PC-3 (cell line): Measurements from ENCODE around the gene KIF5A. TPM values are rescaled to one million over a fixed set of nuclear protein-coding genes. Genes with fewer than 3 reads are reported as not detected.
"Not testable (repeated sequence)": the region's sequence is repeated elsewhere in the genome, so short reads cannot be mapped to it uniquely, and the experiment has no call there.

ENCODE experiments used
- ATAC-seq: fragments of 200-7000 bp; cut with Tn5 transposase; 2 replicates; pipeline ENCODE4 v1.9.1; 2020; ENCODE audit warnings: mild to moderate bottlenecking, moderate library complexity
- BruUV-seq: library from RNA; stranded (reverse); fragments of 400-500 nt; replicated peaks from 2 replicates; lab custom pipeline; 2021; lab: Mats Ljungman, UMichigan
- CTCF ChIA-PET: fragments of 300-600 bp; sonication (Branson Sonifier 250); formaldehyde crosslinking; loops from one replicate; lab custom pipeline; 2022; ENCODE audit warnings: antibody characterized with exemption; lab: Charles Lee
- POLR2A ChIA-PET: fragments of 300-600 bp; sonication (Branson Sonifier 250); formaldehyde crosslinking; loops from one replicate; lab custom pipeline; 2022; ENCODE audit warnings: antibody characterized with exemption; ENCODE audit not compliant: unreplicated experiment; lab: Charles Lee
- DNase-seq: peaks from one replicate; pipeline ENCODE4 v3.0.0-alpha.2; 2015
- H2AFZ ChIP-seq: fragments of 300-600 bp; sonication (generic); 2 replicates; pipeline ENCODE4 v1.6.0; 2016; ENCODE audit warnings: antibody characterized with exemption, low read length
- H3F3A ChIP-seq: fragments of 300-600 bp; sonication (generic); one replicate; pipeline ENCODE4 v1.6.0; 2017; ENCODE audit warnings: antibody characterized with exemption, low read length, control low read depth, mild to moderate bottlenecking; ENCODE audit not compliant: unreplicated experiment
- H3K27ac ChIP-seq: fragments of 300-600 bp; sonication (generic); 2 replicates; pipeline ENCODE4 v1.5.1; 2016; ENCODE audit warnings: mild to moderate bottlenecking, low read length
- H3K27me3 ChIP-seq: fragments of 300-600 bp; sonication (generic); 2 replicates; pipeline ENCODE4 v1.6.1; 2016; ENCODE audit warnings: low read length, mixed read lengths
- H3K36me3 ChIP-seq: fragments of 300-600 bp; sonication (generic); 2 replicates; pipeline ENCODE4 v1.6.1; 2016; ENCODE audit warnings: low read depth, mixed run types, low read length, mixed read lengths
- H3K4me1 ChIP-seq: fragments of 300-600 bp; sonication (generic); 2 replicates; pipeline ENCODE4 v1.5.1; 2016; ENCODE audit warnings: low read length; ENCODE audit not compliant: insufficient read depth
- H3K4me2 ChIP-seq: fragments of 300-600 bp; sonication (generic); 2 replicates; pipeline ENCODE4 v1.6.0; 2016; ENCODE audit warnings: low read length
- H3K4me3 ChIP-seq: fragments of 300-600 bp; sonication (generic); 2 replicates; pipeline ENCODE4 v1.5.1; 2016; ENCODE audit warnings: mild to moderate bottlenecking, low read length, mixed read lengths
- H3K79me2 ChIP-seq: fragments of 300-600 bp; sonication (generic); 2 replicates; pipeline ENCODE4 v1.6.1; 2017; ENCODE audit warnings: low read length, mixed read lengths
- H3K9ac ChIP-seq: fragments of 300-600 bp; sonication (generic); 2 replicates; pipeline ENCODE4 v1.6.0; 2016; ENCODE audit warnings: mild to moderate bottlenecking, low read length
- H3K9me2 ChIP-seq: fragments of 300-600 bp; sonication (generic); replicated peaks from 2 replicates; pipeline ENCODE4 v1.6.1; 2016; ENCODE audit warnings: mixed run types, low read length, mixed read lengths
- H3K9me3 ChIP-seq: fragments of 300-600 bp; sonication (generic); 2 replicates; pipeline ENCODE4 v1.6.1; 2016; ENCODE audit warnings: low read length, mixed read lengths
- H4K20me1 ChIP-seq: fragments of 300-600 bp; sonication (generic); 2 replicates; pipeline ENCODE4 v1.6.1; 2016; ENCODE audit warnings: low read length, mixed read lengths
- CTCF ChIP-seq: fragments of 300-600 bp; sonication (generic); conservative IDR thresholded peaks from 2 replicates; pipeline ENCODE4 v1.5.1; 2017; ENCODE audit warnings: antibody characterized with exemption, low read depth, mild to moderate bottlenecking, low read length
- EZH2 ChIP-seq: fragments of 300-600 bp; sonication (generic); IDR thresholded peaks from one replicate; pipeline ENCODE4 v1.6.1; 2017; ENCODE audit warnings: antibody characterized with exemption, mild to moderate bottlenecking, low read length; ENCODE audit not compliant: unreplicated experiment
- EZH2phosphoT487 ChIP-seq: fragments of 300-600 bp; sonication (generic); IDR thresholded peaks from 2 replicates; pipeline ENCODE4 v1.6.1; 2018; ENCODE audit warnings: mild to moderate bottlenecking, antibody characterized with exemption, low read length, borderline replicate concordance
- intact Hi-C: fragments of 100-400 bp; cut with micrococcal nuclease; formaldehyde crosslinking; loops from 2 replicates; pipeline ENCODE4 v1.9.0; 2023
- total RNA-seq: library from RNA; depleted of rRNA; stranded (reverse); fragments of >200 nt; gene quantifications from 2 replicates; pipeline ENCODE4 v1.2.3, GENCODE V29; 2014

The KIF5A gene
- total RNA-seq, 1 experiment from 2014 or later: not detected

DNA sequence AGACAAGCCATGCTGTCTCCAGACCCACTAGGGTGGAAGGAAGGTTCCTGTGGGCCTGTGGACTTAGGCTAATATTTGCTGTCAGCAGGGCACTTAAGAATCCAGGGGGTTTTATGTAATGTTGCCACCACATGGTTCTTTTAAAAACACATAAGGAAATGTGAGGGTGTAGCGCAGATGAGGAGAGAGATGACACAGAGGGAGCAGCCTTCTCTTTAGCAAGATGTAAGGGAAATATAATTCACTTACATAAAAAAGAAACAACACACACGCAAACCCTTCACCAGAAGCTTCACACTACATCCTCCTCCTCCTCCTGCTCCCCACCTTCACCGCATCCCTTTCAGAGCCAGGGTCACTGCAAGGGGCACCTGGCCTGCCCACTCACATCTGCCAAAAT, 36.3 kb downstream of the KIF5A start:
- Histone ChIP-seq H3K4me1 (peaks cover 5% of the 10 kb centered on the region), H3K27ac (no peak overlapping the region), H3K9me2 (no peaks in the 10 kb centered on the region), H3F3A (no peaks in the 10 kb centered on the region), H3K79me2 (peaks cover under 1% of the 10 kb centered on the region), H3K9ac (no peak overlapping the region), H4K20me1 (no peaks in the 10 kb centered on the region), H3K4me3 (no peak overlapping the region), H3K36me3 (no peaks in the 10 kb centered on the region), H3K4me2 (no peak overlapping the region), H2AFZ (no peak overlapping the region), H3K27me3 (no peaks in the 10 kb centered on the region), H3K9me3 (no peaks in the 10 kb centered on the region)
- CTCF ChIA-PET: no interaction called here
- DNase-seq (no peak), ATAC-seq (no peak)
- intact Hi-C loops: no loop called here
- TF ChIP-seq EZH2phosphoT487 (no peak), EZH2 (no peak), CTCF (no peak)
- POLR2A ChIA-PET: no interaction called here
- no TSS peak for BruUV-seq

DNA sequence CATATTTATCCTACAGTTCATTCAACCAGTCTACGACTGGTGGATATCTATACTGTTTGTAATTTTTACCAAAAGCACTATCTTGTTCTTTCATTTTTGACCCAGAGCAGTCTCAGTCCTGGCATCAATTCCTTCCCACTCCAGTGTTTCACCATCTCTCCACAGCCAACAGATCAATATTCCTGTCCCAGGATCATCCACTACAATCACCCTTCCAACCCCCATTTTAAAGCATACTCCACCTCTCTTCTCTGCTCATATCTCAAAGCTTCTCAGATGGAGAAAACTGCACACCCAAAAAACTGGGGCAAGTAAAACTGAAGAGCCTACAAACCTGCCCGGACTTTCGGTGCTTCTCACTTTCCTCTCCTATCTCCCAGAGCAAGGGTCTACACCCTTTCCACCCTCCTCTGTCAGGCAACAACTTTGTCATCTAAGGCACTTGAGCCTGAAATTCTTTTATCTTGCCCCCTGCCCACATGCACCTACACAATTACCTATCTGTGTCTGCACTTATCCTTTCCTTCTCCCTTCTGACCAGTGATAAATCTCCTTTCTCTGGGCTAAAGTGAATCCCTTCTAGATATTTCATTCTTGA, 37.1 kb downstream of the KIF5A start:
- Histone ChIP-seq H3K36me3 (no peaks in the 10 kb centered on the region), H4K20me1 (no peaks in the 10 kb centered on the region), H3K4me2 (no peak overlapping the region), H3K9me2 (no peaks in the 10 kb centered on the region), H3K27ac (no peak overlapping the region), H3K4me1 (peaks cover 6% of the 10 kb centered on the region), H3K79me2 (peaks cover 8% of the 10 kb centered on the region), H3K27me3 (no peaks in the 10 kb centered on the region), H3K9me3 (no peaks in the 10 kb centered on the region), H3F3A (no peaks in the 10 kb centered on the region), H3K9ac (no peak overlapping the region), H2AFZ (no peak overlapping the region), H3K4me3 (no peak overlapping the region)
- intact Hi-C loops: no loop called here
- TF ChIP-seq EZH2phosphoT487 (no peak), CTCF (no peak)
- CTCF ChIA-PET: no interaction called here
- DNase-seq (no peak), ATAC-seq (no peak)
- BruUV-seq: no TSS peak
- POLR2A ChIA-PET: no interaction called here

DNA sequence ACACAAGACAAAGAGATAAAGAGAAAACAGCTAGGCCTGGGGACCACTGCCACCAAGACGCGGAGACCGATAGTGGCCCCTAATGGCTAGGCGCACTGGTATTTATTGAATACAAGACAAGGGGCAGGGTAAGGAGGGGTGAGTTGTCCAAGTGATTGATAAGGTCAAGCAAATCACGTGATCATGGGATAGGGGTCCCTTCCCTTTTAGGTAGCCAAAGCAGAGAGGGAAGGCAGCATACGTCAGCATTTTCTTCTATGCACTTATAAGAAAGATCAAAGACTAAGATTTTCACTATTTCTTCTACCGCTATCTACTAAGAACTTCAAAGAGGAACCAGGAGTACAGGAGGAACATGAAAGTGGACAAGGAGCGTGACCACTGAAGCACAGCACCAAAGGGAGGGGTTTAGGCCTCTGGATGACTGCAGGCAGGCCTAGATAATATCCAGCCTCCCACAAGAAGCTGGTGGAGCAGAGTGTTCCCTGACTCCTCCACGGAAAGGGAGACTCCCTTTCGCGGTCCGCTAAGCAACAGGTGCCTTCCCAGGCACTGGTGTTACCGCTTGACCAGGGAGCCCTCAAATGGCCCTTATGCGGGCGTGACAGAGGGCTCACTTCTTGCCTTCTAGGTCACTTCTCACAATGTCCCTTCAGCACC, 39.2 kb downstream of the KIF5A start:
- H3K27ac ChIP-seq, H3K4me3 ChIP-seq, H3K27me3 ChIP-seq, POLR2A ChIA-PET, intact Hi-C loops, H3F3A ChIP-seq, CTCF ChIA-PET, H3K9me2 ChIP-seq, H3K9ac ChIP-seq, H3K9me3 ChIP-seq, H2AFZ ChIP-seq, H3K4me2 ChIP-seq, BruUV-seq, H3K36me3 ChIP-seq, ATAC-seq, DNase-seq: not testable (repeated sequence)
- H4K20me1 ChIP-seq: peaks cover 10% of the 10 kb centered on the region; the same call in 1 of the 2 replicates
- H3K79me2 ChIP-seq: peaks cover 30% of the 10 kb centered on the region
- H3K4me1 ChIP-seq: peaks cover 21% of the 10 kb centered on the region
